ENCODE measurements around the gene ZNF20. TPM values are rescaled to one million over a fixed set of nuclear protein-coding genes. Genes with fewer than 3 reads are reported as not detected.

The ZNF20 gene
- total RNA-seq, result 10 to 100 TPM in 1 of 4 donors, 1 to 10 TPM in 3; 1.2 to 10.4 (median 5.1) TPM

- 0 to 1% methylated on average over 36 to 48 of the region's 49 CpGs for WGBS, 2 donors
- H3K27me3 ChIP-seq, result peaks cover 0 to 2% of the 10 kb centered on the region in 2 donors
- H3K36me3 ChIP-seq, result peaks cover 0 to 37% (median 3%) of the 10 kb centered on the region in 3 donors
- peak within 1 kb of the TSS; percentile 71 to 91 (median 88) for H3K27ac ChIP-seq
- H3K4me1 ChIP-seq, result peaks cover 0 to 25% (median 16%) of the 10 kb centered on the region in 4 donors
- TF ChIP-seq CTCF (IDR thresholded peaks at IDR 0.05), result no peak
- peak in 1 of 2 donors; percentile 69 for TF ChIP-seq POLR2A (IDR thresholded peaks at IDR 0.05)
- TF ChIP-seq EP300 (IDR thresholded peaks at IDR 0.05), result peak; percentile 21 to 85
- peak; percentile 95 to 97 for DNase-seq (ENCODE audit: low spot score in 2 of 2)
- peak within 1 kb of the TSS; percentile 72 to 85 (median 76) for H3K4me3 ChIP-seq
- H3K9me3 ChIP-seq, result peaks cover 0 to 9% (median 0%) of the 10 kb centered on the region in 4 donors
Observed at GRCh38 chr19:12139885-12140544, at the start of gene ZNF20. Gene ZNF20 (minus strand): TSS chr19:12140350. CDS start chr19:12140182, 168 bp downstream.

GRCh38 chr19:12187625-12188024, 47.5 kb upstream of the ZNF20 start:
- Histone ChIP-seq H3K36me3 (peaks cover 6 to 100% (median 38%) of the 10 kb centered on the region in 3 donors), H3K27me3 (no peaks in the 10 kb centered on the region), H3K4me1 (no peaks in the 10 kb centered on the region), H3K9me3 (peaks cover 3 to 99% (median 47%) of the 10 kb centered on the region in 4 donors), H3K4me3 (no peak overlapping the region), H3K27ac (no peak overlapping the region)
- TF ChIP-seq POLR2A (IDR thresholded peaks at IDR 0.05), result no peak
- TF ChIP-seq CTCF (IDR thresholded peaks at IDR 0.05), result no peak
- no peak for TF ChIP-seq EP300 (IDR thresholded peaks at IDR 0.05)
- WGBS, 2 donors, result 93 to 95% methylated on average over 6 of the region's 6 CpGs
- no peak for DNase-seq (ENCODE audit: low spot score in 2 of 2)

GRCh38 chr19:12180377-12180776, 40.2 kb upstream of the ZNF20 start:
- H3K36me3 ChIP-seq, result peaks cover 0 to 100% (median 1%) of the 10 kb centered on the region in 3 donors
- no peak overlapping the region for H3K4me3 ChIP-seq
- no peaks in the 10 kb centered on the region for H3K27me3 ChIP-seq
- no peak overlapping the region for H3K27ac ChIP-seq
- peaks cover 0 to 75% (median 21%) of the 10 kb centered on the region in 4 donors for H3K9me3 ChIP-seq
- H3K4me1 ChIP-seq, result no peaks in the 10 kb centered on the region
- WGBS, 2 donors, result 93 to 99% methylated on average over 3 of the region's 3 CpGs
- no peak for DNase-seq (ENCODE audit: low spot score in 2 of 2)
- TF ChIP-seq POLR2A (IDR thresholded peaks at IDR 0.05) (no peak), CTCF (IDR thresholded peaks at IDR 0.05) (no peak), EP300 (IDR thresholded peaks at IDR 0.05) (no peak)

GRCh38 chr19:12166626-12167025, 26.5 kb upstream of the ZNF20 start:
- no peak overlapping the region for H3K4me3 ChIP-seq
- H3K9me3 ChIP-seq, result no peaks in the 10 kb centered on the region
- WGBS, 2 donors, result 70 to 84% methylated on average over 1 of the region's 1 CpG
- no peak overlapping the region for H3K27ac ChIP-seq
- H3K36me3 ChIP-seq, result peaks cover 0 to 34% (median 0%) of the 10 kb centered on the region in 3 donors
- no peak for DNase-seq (ENCODE audit: low spot score in 2 of 2)
- peaks cover 0 to 45% (median 11%) of the 10 kb centered on the region in 4 donors for H3K4me1 ChIP-seq
- no peaks in the 10 kb centered on the region for H3K27me3 ChIP-seq
- TF ChIP-seq CTCF (IDR thresholded peaks at IDR 0.05) (no peak), POLR2A (IDR thresholded peaks at IDR 0.05) (no peak), EP300 (IDR thresholded peaks at IDR 0.05) (no peak)

- no peaks in the 10 kb centered on the region for H3K9me3 ChIP-seq
- no peaks in the 10 kb centered on the region for H3K27me3 ChIP-seq
- peak overlapping the region in 3 of 4 donors; percentile 95 to 98 (median 98) for H3K27ac ChIP-seq
- peaks cover 0 to 8% (median 0%) of the 10 kb centered on the region in 3 donors for H3K36me3 ChIP-seq
- DNase-seq (ENCODE audit: low spot score in 2 of 2), result no peak
- peak overlapping the region; percentile 86 to 100 (median 92) for H3K4me3 ChIP-seq
- no peak for TF ChIP-seq CTCF (IDR thresholded peaks at IDR 0.05)
- no peak for TF ChIP-seq EP300 (IDR thresholded peaks at IDR 0.05)
- TF ChIP-seq POLR2A (IDR thresholded peaks at IDR 0.05), result no peak
- WGBS, 2 donors, result 8 to 15% methylated on average over 2 of the region's 2 CpGs
- H3K4me1 ChIP-seq, result peaks cover 0 to 45% (median 11%) of the 10 kb centered on the region in 4 donors
Observed at GRCh38 chr19:12163826-12164225, 23.7 kb upstream of the ZNF20 start.
